HCT116 (cell line): Measurements from ENCODE around the gene WDR62. TPM values are rescaled to one million over a fixed set of nuclear protein-coding genes. Genes with fewer than 3 reads are reported as not detected.

Experiments
- ATAC-seq: fragments of 200-7000 bp; cut with Tn5 transposase; 2 replicates; pipeline ENCODE4 v1.9.1; 2020; ENCODE audit warnings: mild to moderate bottlenecking, moderate library complexity
- BruUV-seq: library from RNA; stranded (reverse); fragments of 400-500 nt; replicated peaks from 2 replicates; lab custom pipeline; 2021; lab: Mats Ljungman, UMichigan
- CTCF ChIA-PET: fragments of 300-600 bp; sonication (Branson Sonifier 250); formaldehyde crosslinking; loops from one replicate; lab custom pipeline; 2021; ENCODE audit warnings: antibody characterized with exemption; lab: Charles Lee
- POLR2A ChIA-PET: fragments of 300-600, 350-600 bp; sonication (Branson Sonifier 250); formaldehyde crosslinking; loops from one replicate; lab custom pipeline; 2021; ENCODE audit warnings: antibody characterized with exemption; lab: Charles Lee
- RAD21 ChIA-PET, 2 experiments: fragments of 300-600 bp; sonication (Branson Sonifier 250); formaldehyde crosslinking; loops; one replicate each; lab custom pipeline; 2023; ENCODE audit warnings: low total read pairs in 2 of 2; ENCODE audit not compliant: uncharacterized antibody in 2 of 2, unreplicated experiment in 2 of 2, low non-redundant PET in 1 of 2; lab: Charles Lee
- DNase-seq: peaks from one replicate; pipeline ENCODE4 v3.0.0-alpha.2; 2010; ENCODE audit warnings: low read depth, low spot score
- H2AFZ ChIP-seq: fragments of 200-600 bp; shearing (Covaris generic), sonication (generic); 2 replicates; pipeline ENCODE4 v1.6.1; 2017; ENCODE audit warnings: low read depth, mixed run types, mixed read lengths, antibody characterized with exemption, low read length; ENCODE audit not compliant: poor library complexity, severe bottlenecking
- H3K27ac ChIP-seq: 2 replicates; pipeline ENCODE4 v1.5.1; 2012; ENCODE audit warnings: low read depth, low read length
- H3K27me3 ChIP-seq: fragments of 200-600 bp; sonication (generic); 2 replicates; pipeline ENCODE4 v1.6.1; 2016; ENCODE audit warnings: mixed run types, low read length, mixed read lengths; ENCODE audit not compliant: insufficient read depth
- H3K36me3 ChIP-seq, 2 experiments: fragments of 200-500 bp in 1 of 2; fragments of 200-600 bp in 1 of 2; sonication (Bioruptor generic) in 1 of 2; sonication (generic) in 1 of 2; 2 replicates each; pipeline versions ENCODE4 v1.5.1 to v1.6.1; 2014 to 2016; ENCODE audit warnings: low read length in 2 of 2, inconsistent platforms in 1 of 2, mixed read lengths in 1 of 2, mixed run types in 1 of 2; ENCODE audit not compliant: insufficient read depth in 2 of 2, control insufficient read depth in 1 of 2
- H3K4me1 ChIP-seq, 2 experiments: fragments of 200-600 bp in 1 of 2; sonication (generic) in 1 of 2; 2 replicates each; pipeline versions ENCODE4 v1.5.1 to v1.6.1; 2012 to 2017; ENCODE audit warnings: low read length in 2 of 2, inconsistent platforms in 1 of 2, mild to moderate bottlenecking in 1 of 2, mixed read lengths in 1 of 2, mixed run types in 1 of 2, moderate library complexity in 1 of 2; ENCODE audit not compliant: insufficient read depth in 2 of 2, control insufficient read depth in 1 of 2
- H3K4me2 ChIP-seq: fragments of 200-600 bp; sonication (generic); 2 replicates; pipeline ENCODE4 v1.6.1; 2017; ENCODE audit warnings: mixed run types, low read length, mixed read lengths
- H3K4me3 ChIP-seq, 2 experiments: fragments of 200-600 bp in 1 of 2; sonication (generic) in 1 of 2; replicated peaks in 1 of 2; 2 replicates each; pipeline ENCODE4 v1.5.1; 2011 to 2016; ENCODE audit warnings: low read length in 2 of 2, control low read depth in 1 of 2, low read depth in 1 of 2, mild to moderate bottlenecking in 1 of 2, mixed read lengths in 1 of 2, mixed run types in 1 of 2
- H3K79me2 ChIP-seq: fragments of 200-600 bp; sonication (generic); 2 replicates; pipeline ENCODE4 v1.6.1; 2017; ENCODE audit warnings: mild to moderate bottlenecking, mixed run types, low read length, moderate library complexity, mixed read lengths; ENCODE audit not compliant: insufficient read depth
- H3K9ac ChIP-seq: fragments of 200-600 bp; sonication (generic); 2 replicates; pipeline ENCODE4 v1.6.1; 2016; ENCODE audit warnings: low read length, mixed read lengths
- H3K9me2 ChIP-seq: fragments of 200-600 bp; sonication (generic), shearing (Covaris generic); 2 replicates; pipeline ENCODE4 v1.6.1; 2017; ENCODE audit warnings: mixed run types, mild to moderate bottlenecking, moderate library complexity; ENCODE audit not compliant: insufficient read depth
- H3K9me3 ChIP-seq, 2 experiments: fragments of 200-500 bp in 1 of 2; fragments of 200-600 bp in 1 of 2; sonication (Bioruptor generic) in 1 of 2; sonication (generic) in 1 of 2; 2 replicates each; pipeline ENCODE4 v1.6.1; 2014 to 2017; ENCODE audit warnings: low read length in 2 of 2, mixed read lengths in 2 of 2, inconsistent platforms in 1 of 2, low read depth in 1 of 2, mild to moderate bottlenecking in 1 of 2, mixed run types in 1 of 2, moderate library complexity in 1 of 2; ENCODE audit not compliant: control insufficient read depth in 1 of 2, insufficient read depth in 1 of 2
- H4K20me1 ChIP-seq: fragments of 200-600 bp; sonication (generic), shearing (Covaris generic); 2 replicates; pipeline ENCODE4 v1.6.1; 2017; ENCODE audit warnings: mixed run types, mild to moderate bottlenecking, moderate library complexity; ENCODE audit not compliant: insufficient read depth
- CEBPB ChIP-seq: IDR thresholded peaks from 2 replicates; pipeline ENCODE4 v1.6.1; 2012; ENCODE audit warnings: low read depth
- EGR1 ChIP-seq: IDR thresholded peaks from 2 replicates; pipeline ENCODE4 v1.6.1; 2012; ENCODE audit warnings: low read depth
- ELF1 ChIP-seq: IDR thresholded peaks from 2 replicates; pipeline ENCODE4 v1.6.1; 2012; ENCODE audit warnings: low read depth, borderline replicate concordance
- EZH2 ChIP-seq: fragments of 200-600 bp; sonication (generic); IDR thresholded peaks from 2 replicates; pipeline ENCODE4 v1.6.1; 2017; ENCODE audit warnings: antibody characterized with exemption, mixed run types
- EZH2phosphoT487 ChIP-seq: fragments of 200-600 bp; IDR thresholded peaks from 2 replicates; pipeline ENCODE4 v1.6.1; 2018; ENCODE audit warnings: antibody characterized with exemption, borderline replicate concordance
- FOSL1 ChIP-seq: IDR thresholded peaks from 2 replicates; pipeline ENCODE4 v1.6.1; 2012; ENCODE audit warnings: low read depth
- POLR2AphosphoS5 ChIP-seq: IDR thresholded peaks from 2 replicates; pipeline ENCODE4 v1.6.1; 2011; ENCODE audit warnings: mild to moderate bottlenecking, low read depth, low read length, moderate library complexity
- SIN3A ChIP-seq: IDR thresholded peaks from 2 replicates; pipeline ENCODE4 v1.6.1; 2012; ENCODE audit warnings: low read depth
- SP1 ChIP-seq: IDR thresholded peaks from 2 replicates; pipeline ENCODE4 v1.6.1; 2012; ENCODE audit warnings: low read depth
- SRF ChIP-seq: IDR thresholded peaks from 2 replicates; pipeline ENCODE4 v1.6.1; 2012; ENCODE audit warnings: low read depth
- YY1 ChIP-seq: IDR thresholded peaks from 2 replicates; pipeline ENCODE4 v1.6.1; 2011; ENCODE audit warnings: low read length, low read depth, moderate library complexity, mild to moderate bottlenecking; ENCODE audit not compliant: insufficient replicate concordance; ENCODE audit errors: extremely low read depth
- ZFX ChIP-seq: fragments of 450-650 bp; IDR thresholded peaks from 2 replicates; pipeline ENCODE4 v1.6.1; 2017
- intact Hi-C: fragments of 100-400 bp; cut with micrococcal nuclease; formaldehyde crosslinking; loops from 2 replicates; pipeline ENCODE4 v1.10.0; 2022
- total RNA-seq: library from RNA; stranded (reverse); gene quantifications from one replicate; pipeline ENCODE4 v1.2.1, GENCODE V29; 2021; ENCODE audit not compliant: unreplicated experiment
- TF ChIP-seq, protein P1 (sequence below): IDR thresholded peaks from 2 replicates; pipeline ENCODE4 v1.6.1; 2012
- TF ChIP-seq, protein P2 (sequence below): IDR thresholded peaks from 2 replicates; pipeline ENCODE4 v1.6.1; 2012
- TF ChIP-seq, protein P3 (sequence below), 3 experiments: fragments of 200-600 bp in 1 of 3; sonication (generic) in 1 of 3; IDR thresholded peaks in 2 of 3; conservative IDR thresholded peaks in 1 of 3; 2 replicates each; pipeline ENCODE4 v1.5.1; 2012 to 2017; ENCODE audit warnings: low read depth in 2 of 3, low read length in 2 of 3, antibody characterized with exemption in 1 of 3, borderline replicate concordance in 1 of 3, control low read depth in 1 of 3, mild to moderate bottlenecking in 1 of 3, mixed read lengths in 1 of 3, mixed run types in 1 of 3, moderate library complexity in 1 of 3; ENCODE audit not compliant: insufficient read depth in 1 of 3
- TF ChIP-seq, protein P4 (sequence below): IDR thresholded peaks from 2 replicates; pipeline ENCODE4 v1.6.1; 2012; ENCODE audit warnings: low read depth

Gene WDR62
- total RNA-seq, 1 experiment from 2014 or later, result 17.0 TPM

DNA sequence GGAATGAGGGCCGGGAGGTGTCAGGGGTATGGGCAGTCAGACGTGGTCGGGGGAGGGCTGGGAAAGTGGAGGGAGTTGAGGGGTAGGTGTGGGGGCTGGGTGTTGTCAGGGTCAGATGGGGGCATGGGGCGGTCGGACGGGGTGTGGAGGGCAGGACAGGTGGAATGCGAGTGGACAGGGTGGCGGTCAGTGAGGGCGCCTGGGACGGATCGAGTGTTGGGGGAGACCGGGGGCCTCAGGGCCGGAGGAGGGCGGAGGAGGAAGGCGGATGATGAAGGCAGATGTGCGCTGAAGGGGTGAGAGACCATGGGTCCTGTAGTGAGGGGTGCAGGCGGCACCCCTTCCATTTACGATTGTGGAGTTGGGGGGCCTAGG is 66.3 kb downstream of the WDR62 start:
- ATAC-seq, result no peak
- Histone ChIP-seq H3K9ac (no peak overlapping the region), H3K9me3 (no peaks in the 10 kb centered on the region), H4K20me1 (no peaks in the 10 kb centered on the region), H3K79me2 (peaks cover 6% of the 10 kb centered on the region; the same call in 1 of the 2 replicates)
- POLR2A ChIA-PET, result no interaction called here
- TF ChIP-seq, protein P1, sequence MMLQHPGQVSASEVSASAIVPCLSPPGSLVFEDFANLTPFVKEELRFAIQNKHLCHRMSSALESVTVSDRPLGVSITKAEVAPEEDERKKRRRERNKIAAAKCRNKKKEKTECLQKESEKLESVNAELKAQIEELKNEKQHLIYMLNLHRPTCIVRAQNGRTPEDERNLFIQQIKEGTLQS, result no peak
- TF ChIP-seq SIN3A (no peak), SRF (no peak), EGR1 (no peak), POLR2AphosphoS5 (no peak), EZH2 (no peak), ZFX (no peak), YY1 (no peak), SP1 (no peak), EZH2phosphoT487 (no peak), FOSL1 (no peak), ELF1 (no peak), CEBPB (no peak)
- TF ChIP-seq, protein P2, sequence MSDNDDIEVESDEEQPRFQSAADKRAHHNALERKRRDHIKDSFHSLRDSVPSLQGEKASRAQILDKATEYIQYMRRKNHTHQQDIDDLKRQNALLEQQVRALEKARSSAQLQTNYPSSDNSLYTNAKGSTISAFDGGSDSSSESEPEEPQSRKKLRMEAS, result no peak
- TF ChIP-seq, protein P3, sequence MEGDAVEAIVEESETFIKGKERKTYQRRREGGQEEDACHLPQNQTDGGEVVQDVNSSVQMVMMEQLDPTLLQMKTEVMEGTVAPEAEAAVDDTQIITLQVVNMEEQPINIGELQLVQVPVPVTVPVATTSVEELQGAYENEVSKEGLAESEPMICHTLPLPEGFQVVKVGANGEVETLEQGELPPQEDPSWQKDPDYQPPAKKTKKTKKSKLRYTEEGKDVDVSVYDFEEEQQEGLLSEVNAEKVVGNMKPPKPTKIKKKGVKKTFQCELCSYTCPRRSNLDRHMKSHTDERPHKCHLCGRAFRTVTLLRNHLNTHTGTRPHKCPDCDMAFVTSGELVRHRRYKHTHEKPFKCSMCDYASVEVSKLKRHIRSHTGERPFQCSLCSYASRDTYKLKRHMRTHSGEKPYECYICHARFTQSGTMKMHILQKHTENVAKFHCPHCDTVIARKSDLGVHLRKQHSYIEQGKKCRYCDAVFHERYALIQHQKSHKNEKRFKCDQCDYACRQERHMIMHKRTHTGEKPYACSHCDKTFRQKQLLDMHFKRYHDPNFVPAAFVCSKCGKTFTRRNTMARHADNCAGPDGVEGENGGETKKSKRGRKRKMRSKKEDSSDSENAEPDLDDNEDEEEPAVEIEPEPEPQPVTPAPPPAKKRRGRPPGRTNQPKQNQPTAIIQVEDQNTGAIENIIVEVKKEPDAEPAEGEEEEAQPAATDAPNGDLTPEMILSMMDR (IDR thresholded peaks at IDR 0.05 in 2 of 3, conservative IDR thresholded peaks at IDR 0.05 in 1 of 3; ENCODE audit: borderline replicate concordance in 1 of 3, insufficient read depth in 1 of 3, low read depth in 2 of 3, low read length in 2 of 3), result no peak
- TF ChIP-seq, protein P4, sequence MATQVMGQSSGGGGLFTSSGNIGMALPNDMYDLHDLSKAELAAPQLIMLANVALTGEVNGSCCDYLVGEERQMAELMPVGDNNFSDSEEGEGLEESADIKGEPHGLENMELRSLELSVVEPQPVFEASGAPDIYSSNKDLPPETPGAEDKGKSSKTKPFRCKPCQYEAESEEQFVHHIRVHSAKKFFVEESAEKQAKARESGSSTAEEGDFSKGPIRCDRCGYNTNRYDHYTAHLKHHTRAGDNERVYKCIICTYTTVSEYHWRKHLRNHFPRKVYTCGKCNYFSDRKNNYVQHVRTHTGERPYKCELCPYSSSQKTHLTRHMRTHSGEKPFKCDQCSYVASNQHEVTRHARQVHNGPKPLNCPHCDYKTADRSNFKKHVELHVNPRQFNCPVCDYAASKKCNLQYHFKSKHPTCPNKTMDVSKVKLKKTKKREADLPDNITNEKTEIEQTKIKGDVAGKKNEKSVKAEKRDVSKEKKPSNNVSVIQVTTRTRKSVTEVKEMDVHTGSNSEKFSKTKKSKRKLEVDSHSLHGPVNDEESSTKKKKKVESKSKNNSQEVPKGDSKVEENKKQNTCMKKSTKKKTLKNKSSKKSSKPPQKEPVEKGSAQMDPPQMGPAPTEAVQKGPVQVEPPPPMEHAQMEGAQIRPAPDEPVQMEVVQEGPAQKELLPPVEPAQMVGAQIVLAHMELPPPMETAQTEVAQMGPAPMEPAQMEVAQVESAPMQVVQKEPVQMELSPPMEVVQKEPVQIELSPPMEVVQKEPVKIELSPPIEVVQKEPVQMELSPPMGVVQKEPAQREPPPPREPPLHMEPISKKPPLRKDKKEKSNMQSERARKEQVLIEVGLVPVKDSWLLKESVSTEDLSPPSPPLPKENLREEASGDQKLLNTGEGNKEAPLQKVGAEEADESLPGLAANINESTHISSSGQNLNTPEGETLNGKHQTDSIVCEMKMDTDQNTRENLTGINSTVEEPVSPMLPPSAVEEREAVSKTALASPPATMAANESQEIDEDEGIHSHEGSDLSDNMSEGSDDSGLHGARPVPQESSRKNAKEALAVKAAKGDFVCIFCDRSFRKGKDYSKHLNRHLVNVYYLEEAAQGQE, result no peak
- TF ChIP-seq, all 23 proteins: peak for 0
- BruUV-seq, result no TSS peak
- no peak overlapping the region for H3K27ac ChIP-seq
- no peak overlapping the region for H3K4me2 ChIP-seq
- intact Hi-C loops, result no loop called here
- peaks cover 11 to 14% of the 10 kb centered on the region in 2 experiments; a peak in 3 of 4 replicates for H3K36me3 ChIP-seq
- ChIA-PET RAD21 (no interaction called here), CTCF (no interaction called here)
- H3K9me2 ChIP-seq, result no peaks in the 10 kb centered on the region
- no peaks in the 10 kb centered on the region for H3K27me3 ChIP-seq
- no peak overlapping the region for H3K4me3 ChIP-seq
- peaks cover 7 to 10% of the 10 kb centered on the region in 2 experiments; a peak in 3 of 4 replicates for H3K4me1 ChIP-seq
- DNase-seq, result no peak
- H2AFZ ChIP-seq, result no peak overlapping the region
